Ishikawa (cell line): Measurements from ENCODE around the gene MOBP.

Source experiments
- CEBPB ChIP-seq: IDR thresholded peaks from 2 replicates; pipeline ENCODE4 v1.6.1; 2012
- CREB1 ChIP-seq: IDR thresholded peaks from 2 replicates; pipeline ENCODE4 v1.6.1; 2012; ENCODE audit warnings: low read depth
- EGR1 ChIP-seq: IDR thresholded peaks from 2 replicates; pipeline ENCODE4 v1.6.1; 2012
- EP300 ChIP-seq: IDR thresholded peaks from 2 replicates; pipeline ENCODE4 v1.6.1; 2012; ENCODE audit warnings: borderline replicate concordance
- FOXM1 ChIP-seq: IDR thresholded peaks from 2 replicates; pipeline ENCODE4 v1.6.1; 2012; ENCODE audit warnings: low read depth, borderline replicate concordance
- MAX ChIP-seq: IDR thresholded peaks from 2 replicates; pipeline ENCODE4 v1.6.1; 2012
- NFIC ChIP-seq: IDR thresholded peaks from 2 replicates; pipeline ENCODE4 v1.6.1; 2012
- RAD21 ChIP-seq: IDR thresholded peaks from 2 replicates; pipeline ENCODE4 v1.6.1; 2012; ENCODE audit warnings: low read depth
- TAF1 ChIP-seq: IDR thresholded peaks from 2 replicates; pipeline ENCODE4 v1.6.1; 2012; ENCODE audit warnings: low read depth, mild to moderate bottlenecking
- TCF12 ChIP-seq: IDR thresholded peaks from 2 replicates; pipeline ENCODE4 v1.6.1; 2012; ENCODE audit warnings: low read depth
- TEAD4 ChIP-seq: IDR thresholded peaks from 2 replicates; pipeline ENCODE4 v1.6.1; 2012
- USF1 ChIP-seq: IDR thresholded peaks from 2 replicates; pipeline ENCODE4 v1.6.1; 2012
- YY1 ChIP-seq: IDR thresholded peaks from 2 replicates; pipeline ENCODE4 v1.6.1; 2012; ENCODE audit warnings: low read depth
- ZBTB7A ChIP-seq: IDR thresholded peaks from 2 replicates; pipeline ENCODE4 v1.6.1; 2012; ENCODE audit warnings: low read depth
- TF ChIP-seq, protein P1 (sequence below): IDR thresholded peaks from 2 replicates; pipeline ENCODE4 v1.6.1; 2012; ENCODE audit warnings: low read depth, mild to moderate bottlenecking

Gene MOBP

DNA sequence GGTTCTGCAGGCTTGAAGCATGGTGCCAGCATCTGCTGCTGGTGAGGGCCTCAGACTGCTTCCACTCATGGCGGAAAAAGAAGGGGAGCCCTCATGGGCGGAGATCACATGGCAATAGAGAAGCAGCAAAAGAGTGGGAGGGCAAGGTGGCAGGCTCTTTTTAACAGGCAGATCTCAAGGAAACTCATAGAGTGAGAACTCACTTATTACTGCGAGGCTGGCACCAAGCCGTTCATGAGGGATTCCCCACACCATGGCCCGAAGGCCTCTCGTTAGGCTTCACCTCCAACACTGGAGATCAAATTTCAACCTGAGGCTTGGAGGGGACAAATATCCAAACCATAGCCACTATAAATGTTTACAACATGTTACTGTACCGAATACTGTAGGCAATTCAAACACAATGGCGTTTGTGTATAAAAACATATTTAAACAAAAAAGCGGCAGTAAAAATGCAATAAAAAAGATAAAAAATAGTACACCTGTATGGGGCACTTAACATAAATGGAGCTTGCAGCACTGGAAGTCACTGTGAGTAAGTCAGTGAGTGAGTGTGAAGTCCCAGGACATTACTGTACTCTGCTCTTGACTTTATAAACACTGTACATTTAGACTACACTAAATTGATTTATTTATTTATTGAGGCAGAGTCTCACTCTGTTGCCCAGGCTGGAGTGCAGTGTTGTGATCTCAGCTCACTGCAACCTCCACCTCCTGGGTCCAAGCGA, 18.8 kb upstream of the MOBP start:
- no peak for TF ChIP-seq USF1
- TF ChIP-seq EP300 = no peak
- no peak for TF ChIP-seq TAF1
- TF ChIP-seq MAX = no peak
- TF ChIP-seq CEBPB = no peak
- TF ChIP-seq TCF12 = no peak
- TF ChIP-seq YY1 = no peak
- TF ChIP-seq CREB1 = no peak
- no peak for TF ChIP-seq ZBTB7A
- no peak for TF ChIP-seq TEAD4
- TF ChIP-seq NFIC = no peak
- no peak for TF ChIP-seq RAD21
- TF ChIP-seq, protein P1, sequence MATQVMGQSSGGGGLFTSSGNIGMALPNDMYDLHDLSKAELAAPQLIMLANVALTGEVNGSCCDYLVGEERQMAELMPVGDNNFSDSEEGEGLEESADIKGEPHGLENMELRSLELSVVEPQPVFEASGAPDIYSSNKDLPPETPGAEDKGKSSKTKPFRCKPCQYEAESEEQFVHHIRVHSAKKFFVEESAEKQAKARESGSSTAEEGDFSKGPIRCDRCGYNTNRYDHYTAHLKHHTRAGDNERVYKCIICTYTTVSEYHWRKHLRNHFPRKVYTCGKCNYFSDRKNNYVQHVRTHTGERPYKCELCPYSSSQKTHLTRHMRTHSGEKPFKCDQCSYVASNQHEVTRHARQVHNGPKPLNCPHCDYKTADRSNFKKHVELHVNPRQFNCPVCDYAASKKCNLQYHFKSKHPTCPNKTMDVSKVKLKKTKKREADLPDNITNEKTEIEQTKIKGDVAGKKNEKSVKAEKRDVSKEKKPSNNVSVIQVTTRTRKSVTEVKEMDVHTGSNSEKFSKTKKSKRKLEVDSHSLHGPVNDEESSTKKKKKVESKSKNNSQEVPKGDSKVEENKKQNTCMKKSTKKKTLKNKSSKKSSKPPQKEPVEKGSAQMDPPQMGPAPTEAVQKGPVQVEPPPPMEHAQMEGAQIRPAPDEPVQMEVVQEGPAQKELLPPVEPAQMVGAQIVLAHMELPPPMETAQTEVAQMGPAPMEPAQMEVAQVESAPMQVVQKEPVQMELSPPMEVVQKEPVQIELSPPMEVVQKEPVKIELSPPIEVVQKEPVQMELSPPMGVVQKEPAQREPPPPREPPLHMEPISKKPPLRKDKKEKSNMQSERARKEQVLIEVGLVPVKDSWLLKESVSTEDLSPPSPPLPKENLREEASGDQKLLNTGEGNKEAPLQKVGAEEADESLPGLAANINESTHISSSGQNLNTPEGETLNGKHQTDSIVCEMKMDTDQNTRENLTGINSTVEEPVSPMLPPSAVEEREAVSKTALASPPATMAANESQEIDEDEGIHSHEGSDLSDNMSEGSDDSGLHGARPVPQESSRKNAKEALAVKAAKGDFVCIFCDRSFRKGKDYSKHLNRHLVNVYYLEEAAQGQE = no peak
- TF ChIP-seq EGR1 = no peak
- no peak for TF ChIP-seq FOXM1

GRCh38 chr3:39449796-39450195, 17.7 kb upstream of the MOBP start:
- TF ChIP-seq EP300 (no peak), CEBPB (no peak), TEAD4 (no peak), TCF12 (no peak), CREB1 (no peak), MAX (no peak), USF1 (no peak), RAD21 (no peak)
- TF ChIP-seq, protein P1 = no peak

GRCh38 chr3:39453134-39453533, 14.3 kb upstream of the MOBP start:
- TF ChIP-seq CREB1 (no peak), YY1 (no peak), MAX (no peak), RAD21 (no peak), USF1 (no peak), TCF12 (no peak), NFIC (no peak)

DNA sequence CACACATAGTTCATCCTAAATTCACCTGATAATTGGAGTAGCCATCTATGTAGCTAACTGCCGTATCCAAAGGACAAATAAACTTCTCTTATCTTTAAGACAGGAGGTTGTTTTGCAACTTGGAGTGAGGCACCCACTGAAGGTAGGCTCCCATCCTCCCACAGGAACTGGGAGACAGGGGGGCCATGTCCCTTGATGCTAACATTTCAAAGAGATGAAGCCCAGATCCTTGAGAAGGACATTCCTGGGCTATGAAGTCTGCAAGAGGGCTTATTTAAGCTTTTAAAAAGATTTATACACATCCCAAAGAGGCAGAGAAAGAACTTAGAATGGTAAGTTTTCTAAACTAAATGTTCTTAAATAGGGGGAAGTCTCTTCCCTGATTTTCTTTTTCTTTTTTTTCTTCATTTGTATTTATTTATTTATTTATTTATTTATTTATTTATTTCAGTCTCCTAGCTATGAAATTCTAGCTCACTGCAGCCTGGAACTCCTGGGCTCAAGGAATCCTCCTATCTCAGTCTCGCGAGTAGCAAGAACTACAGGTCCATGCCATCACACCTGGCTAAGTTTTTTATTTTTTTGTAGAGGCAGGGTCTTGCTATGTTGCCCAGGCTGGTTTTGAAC, 12.8 kb upstream of the MOBP start:
- TF ChIP-seq RAD21 (no peak), FOXM1 (no peak), TAF1 (no peak), EGR1 (no peak), MAX (no peak), TEAD4 (no peak), ZBTB7A (no peak), USF1 (no peak), NFIC (no peak), CREB1 (no peak), TCF12 (no peak), EP300 (no peak), YY1 (no peak), CEBPB (no peak)
- TF ChIP-seq, protein P1 = no peak
